ENCODE data around the gene CELF6.

CELF6 gene

DNA sequence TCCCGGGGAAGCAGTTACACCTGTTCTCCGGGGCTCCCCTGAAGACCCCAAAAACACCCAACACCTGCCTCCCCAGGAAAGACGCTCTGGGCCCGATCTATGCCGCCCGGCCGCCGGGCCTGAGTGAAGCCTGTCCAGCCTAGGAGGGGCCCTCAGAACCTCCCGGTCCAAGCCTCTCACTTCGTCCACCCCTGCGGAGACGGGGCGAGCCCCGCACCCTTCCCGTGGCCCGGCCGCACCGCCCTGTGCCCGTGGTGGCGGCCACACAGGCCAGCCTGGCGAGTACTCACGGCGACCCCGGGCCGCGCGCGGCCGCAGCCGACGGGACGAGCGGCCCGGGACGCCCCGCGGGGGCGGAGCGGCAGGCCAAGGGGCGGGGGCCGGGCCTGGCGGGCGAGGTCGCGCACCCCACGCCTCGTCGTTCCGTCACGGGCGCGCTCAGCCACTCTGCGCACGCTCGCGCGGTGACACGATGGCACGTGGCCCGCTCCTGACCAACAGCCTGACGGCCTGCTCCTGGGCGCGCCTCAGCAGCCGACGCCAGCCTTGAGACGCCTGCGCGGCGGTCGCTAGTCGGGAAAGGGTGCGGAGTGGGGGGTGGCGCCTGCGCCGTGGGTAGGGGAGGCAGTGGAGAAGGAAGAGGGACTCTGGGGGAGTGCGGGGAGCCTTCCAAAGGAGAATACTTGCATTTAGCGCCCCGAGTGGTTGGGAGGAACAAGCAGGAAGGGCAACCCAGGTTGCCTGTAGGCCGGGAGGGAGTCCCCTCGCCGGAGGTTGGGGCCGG lies 47.6 kb downstream of the CELF6 start, which contains the start of gene PARP6:
TSS of gene PARP6 (minus strand) at position 342 of the 784 bp plus-strand sequence. CDS start 5,077 bp downstream, outside the sequence.
- Histone ChIP-seq H3K27me3 (no peaks in the 10 kb centered on the region), H3K4me1 (ENCODE audit: control insufficient read depth in 1 of 2, insufficient read depth in 1 of 2, low read depth in 1 of 2, low read length in 1 of 2) (peaks cover 21 to 26% of the 10 kb centered on the region in 2 experiments), H3K4me3 (ENCODE audit: low read depth in 1 of 2, low read length in 1 of 2) (peak within 1 kb of the TSS; percentile 83 to 85), H3K36me3 (peaks cover 9% of the 10 kb centered on the region), H3K9me3 (no peaks in the 10 kb centered on the region), H3K27ac (peak within 1 kb of the TSS; percentile 90)
- TF ChIP-seq, protein P1, sequence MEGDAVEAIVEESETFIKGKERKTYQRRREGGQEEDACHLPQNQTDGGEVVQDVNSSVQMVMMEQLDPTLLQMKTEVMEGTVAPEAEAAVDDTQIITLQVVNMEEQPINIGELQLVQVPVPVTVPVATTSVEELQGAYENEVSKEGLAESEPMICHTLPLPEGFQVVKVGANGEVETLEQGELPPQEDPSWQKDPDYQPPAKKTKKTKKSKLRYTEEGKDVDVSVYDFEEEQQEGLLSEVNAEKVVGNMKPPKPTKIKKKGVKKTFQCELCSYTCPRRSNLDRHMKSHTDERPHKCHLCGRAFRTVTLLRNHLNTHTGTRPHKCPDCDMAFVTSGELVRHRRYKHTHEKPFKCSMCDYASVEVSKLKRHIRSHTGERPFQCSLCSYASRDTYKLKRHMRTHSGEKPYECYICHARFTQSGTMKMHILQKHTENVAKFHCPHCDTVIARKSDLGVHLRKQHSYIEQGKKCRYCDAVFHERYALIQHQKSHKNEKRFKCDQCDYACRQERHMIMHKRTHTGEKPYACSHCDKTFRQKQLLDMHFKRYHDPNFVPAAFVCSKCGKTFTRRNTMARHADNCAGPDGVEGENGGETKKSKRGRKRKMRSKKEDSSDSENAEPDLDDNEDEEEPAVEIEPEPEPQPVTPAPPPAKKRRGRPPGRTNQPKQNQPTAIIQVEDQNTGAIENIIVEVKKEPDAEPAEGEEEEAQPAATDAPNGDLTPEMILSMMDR (IDR thresholded peaks at IDR 0.05), result peak; percentile 68

DNA sequence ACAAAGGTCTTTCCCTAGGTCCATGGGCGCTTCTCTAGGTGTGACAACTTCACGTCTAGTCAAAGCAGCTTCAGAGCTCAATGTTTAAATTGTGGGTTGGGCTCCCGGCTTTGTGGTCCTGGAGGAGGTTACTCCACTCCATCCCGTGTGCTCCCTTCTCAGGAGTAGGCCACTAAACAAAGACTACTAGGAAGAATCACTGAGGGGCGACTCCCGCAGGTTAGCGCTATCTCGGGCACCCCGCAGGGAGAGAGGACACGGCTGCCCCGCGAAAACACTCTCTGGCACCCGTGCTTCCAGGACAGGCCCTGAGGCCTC lies 48.1 kb downstream of the CELF6 start:
- H3K27ac ChIP-seq, result peak overlapping the region; percentile 90
- H3K27me3 ChIP-seq, result no peaks in the 10 kb centered on the region
- peaks cover 21 to 26% of the 10 kb centered on the region in 2 experiments for H3K4me1 ChIP-seq (ENCODE audit: control insufficient read depth in 1 of 2, insufficient read depth in 1 of 2, low read depth in 1 of 2, low read length in 1 of 2)
- H3K4me3 ChIP-seq (ENCODE audit: low read depth in 1 of 2, low read length in 1 of 2), result peak overlapping the region; percentile 83 to 85
- TF ChIP-seq, protein P1 (IDR thresholded peaks at IDR 0.05), result no peak
- H3K36me3 ChIP-seq, result peaks cover 15% of the 10 kb centered on the region
- no peaks in the 10 kb centered on the region for H3K9me3 ChIP-seq

DNA sequence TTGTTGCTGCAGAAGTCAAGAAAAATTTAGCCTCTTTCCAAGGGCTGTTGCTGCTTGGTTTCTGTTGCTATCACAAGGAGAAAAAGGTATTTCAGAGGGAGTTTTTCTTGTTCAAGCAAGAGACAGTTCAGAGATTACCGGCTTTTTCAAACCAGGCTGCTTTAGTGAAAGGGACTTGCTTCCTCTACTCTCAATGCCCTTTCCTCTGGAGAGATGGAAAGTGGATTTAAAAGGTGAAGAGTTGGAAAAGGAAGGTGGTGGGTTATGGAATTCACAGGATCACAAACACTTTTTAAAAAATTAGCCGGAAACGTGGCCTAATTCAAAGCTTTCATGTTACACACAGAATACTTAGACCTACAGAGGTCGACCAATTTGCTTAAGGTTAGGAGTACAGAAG lies 48.7 kb downstream of the CELF6 start:
- H3K9me3 ChIP-seq, result no peaks in the 10 kb centered on the region
- H3K27ac ChIP-seq, result peak overlapping the region; percentile 90
- H3K36me3 ChIP-seq, result peaks cover 21% of the 10 kb centered on the region
- TF ChIP-seq, protein P1 (IDR thresholded peaks at IDR 0.05), result no peak
- H3K4me1 ChIP-seq (ENCODE audit: control insufficient read depth in 1 of 2, insufficient read depth in 1 of 2, low read depth in 1 of 2, low read length in 1 of 2), result peaks cover 21 to 26% of the 10 kb centered on the region in 2 experiments
- peak overlapping the region in 1 of 2 experiments; percentile 83 for H3K4me3 ChIP-seq (ENCODE audit: low read depth in 1 of 2, low read length in 1 of 2)
- no peaks in the 10 kb centered on the region for H3K27me3 ChIP-seq

DNA sequence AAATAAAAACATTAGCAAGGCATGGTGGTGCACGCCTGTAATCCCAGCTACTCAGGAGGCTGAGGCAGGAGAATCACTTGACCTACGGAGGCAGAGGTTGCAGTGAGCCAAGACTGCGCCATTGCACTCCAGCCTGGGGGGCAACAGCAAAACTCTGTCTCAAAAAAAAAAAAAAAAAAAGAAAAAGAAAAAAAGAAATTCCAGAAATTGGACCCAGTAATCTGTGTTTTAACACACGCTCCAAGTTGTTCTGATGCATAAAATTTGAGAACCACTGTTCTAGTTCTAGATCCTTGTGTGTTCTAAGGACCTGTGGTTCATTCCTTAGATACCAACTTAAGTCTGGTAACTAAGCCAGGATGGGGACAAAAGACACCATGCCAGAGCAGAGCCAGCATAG lies 50.2 kb downstream of the CELF6 start:
- H3K4me3 ChIP-seq (ENCODE audit: low read depth in 1 of 2, low read length in 1 of 2), result no peak overlapping the region
- H3K27ac ChIP-seq, result no peak overlapping the region
- no peaks in the 10 kb centered on the region for H3K27me3 ChIP-seq
- TF ChIP-seq, protein P1 (IDR thresholded peaks at IDR 0.05), result no peak
- peaks cover 36% of the 10 kb centered on the region for H3K36me3 ChIP-seq
- H3K9me3 ChIP-seq, result no peaks in the 10 kb centered on the region
- peaks cover 21 to 26% of the 10 kb centered on the region in 2 experiments for H3K4me1 ChIP-seq (ENCODE audit: control insufficient read depth in 1 of 2, insufficient read depth in 1 of 2, low read depth in 1 of 2, low read length in 1 of 2)

DNA sequence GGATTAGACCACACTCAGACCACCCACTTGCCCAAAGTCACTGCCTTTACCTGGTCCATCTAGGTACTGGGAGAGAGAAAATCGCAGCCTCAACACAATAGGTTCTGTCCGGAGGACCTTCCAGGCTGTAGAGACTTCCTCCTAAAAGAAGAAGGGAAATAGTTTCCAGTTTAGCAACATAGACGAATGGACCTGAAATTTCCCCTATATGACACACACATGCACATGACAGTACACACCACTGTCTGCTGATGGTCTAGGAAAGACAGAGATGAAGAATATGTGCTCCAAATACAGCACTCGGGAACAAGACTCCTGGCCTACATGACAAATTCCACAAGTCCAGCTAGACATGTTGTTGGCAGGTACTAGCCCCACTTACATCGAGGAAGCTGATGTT lies 54.9 kb downstream of the CELF6 start:
- peaks cover 83% of the 10 kb centered on the region for H3K36me3 ChIP-seq
- no peaks in the 10 kb centered on the region for H3K27me3 ChIP-seq
- H3K4me1 ChIP-seq (ENCODE audit: control insufficient read depth in 1 of 2, insufficient read depth in 1 of 2, low read depth in 1 of 2, low read length in 1 of 2), result peaks cover under 1 to 2% of the 10 kb centered on the region in 2 experiments
- no peaks in the 10 kb centered on the region for H3K9me3 ChIP-seq
- no peak overlapping the region for H3K27ac ChIP-seq
- TF ChIP-seq, protein P1 (IDR thresholded peaks at IDR 0.05), result no peak
- H3K4me3 ChIP-seq (ENCODE audit: low read depth in 1 of 2, low read length in 1 of 2), result no peak overlapping the region

Measured in neutrophil (primary cell).